CD14-positive monocyte (primary cell): ENCODE measurements around the gene GOLM1. TPM values are rescaled to one million over a fixed set of nuclear protein-coding genes. Genes with fewer than 3 reads are reported as not detected.
A peak's percentile ranks its signal among the peaks of the same experiment; 100 is the strongest.

Experiments used
- DNase-seq, 3 donors: peaks; one replicate each; pipeline ENCODE4 v3.0.0-alpha.2; 2011 to 2022
- H2AFZ ChIP-seq: 2 replicates; pipeline ENCODE4 v1.6.0; 2012; ENCODE audit warnings: mild to moderate bottlenecking, low read depth, low read length, inconsistent platforms; ENCODE audit not compliant: insufficient read depth, poor library complexity, severe bottlenecking
- H3K27ac ChIP-seq, 2 donors: 1 replicate in 1 of 2; 2 replicates in 1 of 2; pipeline ENCODE4 v1.5.1; 2012 to 2013; ENCODE audit warnings: low read length in 2 of 2, control low read depth in 1 of 2, inconsistent platforms in 1 of 2, low read depth in 1 of 2, mild to moderate bottlenecking in 1 of 2
- H3K27me3 ChIP-seq, 2 donors: one replicate each; pipeline versions ENCODE4 v1.6.0 to v1.6.1; 2011 to 2013; ENCODE audit warnings: low read length in 2 of 2; ENCODE audit not compliant: control insufficient read depth in 2 of 2, insufficient read depth in 2 of 2
- H3K36me3 ChIP-seq, 2 donors: replicated peaks in 1 of 2; 1 replicate in 1 of 2; 2 replicates in 1 of 2; pipeline versions ENCODE4 v1.5.1 to v1.6.1; 2012 to 2013; ENCODE audit warnings: low read length in 2 of 2, control low read depth in 1 of 2, inconsistent platforms in 1 of 2, mild to moderate bottlenecking in 1 of 2; ENCODE audit not compliant: insufficient read depth in 2 of 2, control insufficient read depth in 1 of 2
- H3K4me1 ChIP-seq, 2 donors: 1 replicate in 1 of 2; 2 replicates in 1 of 2; pipeline versions ENCODE4 v1.5.1 to v1.6.1; 2012 to 2013; ENCODE audit warnings: low read length in 2 of 2, control low read depth in 1 of 2, inconsistent platforms in 1 of 2, mild to moderate bottlenecking in 1 of 2, moderate library complexity in 1 of 2; ENCODE audit not compliant: insufficient read depth in 2 of 2, control insufficient read depth in 1 of 2
- H3K4me2 ChIP-seq: replicated peaks from 2 replicates; pipeline ENCODE3; 2012; ENCODE audit warnings: low read length, moderate library complexity, mild to moderate bottlenecking; ENCODE audit not compliant: poor library complexity, severe bottlenecking; ENCODE audit errors: extremely low read depth
- H3K4me3 ChIP-seq, 3 experiments: fragments of 200-600 bp in 1 of 3; sonication (generic) in 1 of 3; replicated peaks in 1 of 3; 1 replicate in 2 of 3; 2 replicates in 1 of 3; pipeline ENCODE4 v1.5.1; 2011 to 2013; ENCODE audit warnings: low read length in 3 of 3, mild to moderate bottlenecking in 3 of 3, control low read depth in 2 of 3, low read depth in 2 of 3, inconsistent platforms in 1 of 3, moderate library complexity in 1 of 3
- H3K79me2 ChIP-seq: 2 replicates; pipeline ENCODE4 v1.6.0; 2012; ENCODE audit warnings: mild to moderate bottlenecking, control low read depth, inconsistent platforms, low read length, moderate library complexity; ENCODE audit not compliant: insufficient read depth
- H3K9ac ChIP-seq: 2 replicates; pipeline ENCODE4 v1.6.0; 2017; ENCODE audit warnings: low read length, mild to moderate bottlenecking; ENCODE audit not compliant: insufficient read depth, poor library complexity, severe bottlenecking
- H3K9me3 ChIP-seq, 2 donors: replicated peaks in 1 of 2; 1 replicate in 1 of 2; 2 replicates in 1 of 2; pipeline versions ENCODE4 v1.5.1 to v1.6.1; 2012 to 2013; ENCODE audit warnings: low read length in 2 of 2, control low read depth in 1 of 2; ENCODE audit not compliant: control insufficient read depth in 1 of 2, insufficient read depth in 1 of 2
- H4K20me1 ChIP-seq: 2 replicates; pipeline ENCODE4 v1.6.0; 2012; ENCODE audit warnings: mild to moderate bottlenecking, low read length, control low read depth, moderate library complexity; ENCODE audit not compliant: insufficient read depth
- H3K27ac Mint-ChIP-seq, 7 donors: one replicate each; pipeline ENCODE4 v1.8.0; 2020; ENCODE audit warnings: mild to moderate bottlenecking in 7 of 7, mixed read lengths in 7 of 7, moderate library complexity in 6 of 7, inconsistent platforms in 2 of 7
- H3K27me3 Mint-ChIP-seq, 3 donors: one replicate each; pipeline ENCODE4 v1.8.0; 2021 to 2022; ENCODE audit warnings: low read depth in 3 of 3, mild to moderate bottlenecking in 3 of 3, mixed read lengths in 3 of 3, moderate library complexity in 3 of 3, inconsistent platforms in 1 of 3
- H3K36me3 Mint-ChIP-seq, 2 donors: one replicate each; pipeline ENCODE4 v1.8.0; 2020; ENCODE audit warnings: mixed read lengths in 2 of 2, inconsistent platforms in 1 of 2, mild to moderate bottlenecking in 1 of 2
- H3K4me1 Mint-ChIP-seq: one replicate; pipeline ENCODE4 v1.8.0; 2020; ENCODE audit warnings: mild to moderate bottlenecking, mixed read lengths
- H3K4me3 Mint-ChIP-seq, 2 donors: one replicate each; pipeline ENCODE4 v1.8.0; 2020; ENCODE audit warnings: mild to moderate bottlenecking in 2 of 2, mixed read lengths in 2 of 2, moderate library complexity in 1 of 2
- H3K9me3 Mint-ChIP-seq, 7 donors: one replicate each; pipeline ENCODE4 v1.8.0; 2020 to 2022; ENCODE audit warnings: mixed read lengths in 7 of 7, mild to moderate bottlenecking in 6 of 7, moderate library complexity in 6 of 7, inconsistent platforms in 2 of 7
- WGBS: methylation state at CpG from one replicate; pipeline ENCODE4 v1.1.5; 2013; ENCODE audit warnings: missing lambda C conversion rate; ENCODE audit not compliant: insufficient coverage; 5-methylcytosine and 5-hydroxymethylcytosine counted together
- intact Hi-C, 2 donors: fragments of 100-400 bp; cut with micrococcal nuclease; formaldehyde crosslinking; loops; one replicate each; pipeline versions ENCODE4 v1.15.0 to v1.15.1; 2023
- polyA plus RNA-seq, 3 donors: library from polyadenylated mRNA; depleted of rRNA in 1 of 3; unstranded in 2 of 3; stranded (reverse) in 1 of 3; fragments of 300-500 nt in 2 of 3; fragments of >200 nt in 1 of 3; fragmentation: Illumina TruSeq in 2 of 3; gene quantifications; 1 replicate in 2 of 3; 2 replicates in 1 of 3; pipeline ENCODE4 v1.2.3, GENCODE V29; 2012 to 2021
- TF ChIP-seq, protein P1 (sequence below): fragments of 200-600 bp; IDR thresholded peaks from one replicate; pipeline ENCODE4 v1.8.0; 2022; ENCODE audit warnings: antibody characterized with exemption, mild to moderate bottlenecking

The GOLM1 gene
- polyA plus RNA-seq, 3 donors = 10.4 to 27.5 (median 12.9) TPM

DNA sequence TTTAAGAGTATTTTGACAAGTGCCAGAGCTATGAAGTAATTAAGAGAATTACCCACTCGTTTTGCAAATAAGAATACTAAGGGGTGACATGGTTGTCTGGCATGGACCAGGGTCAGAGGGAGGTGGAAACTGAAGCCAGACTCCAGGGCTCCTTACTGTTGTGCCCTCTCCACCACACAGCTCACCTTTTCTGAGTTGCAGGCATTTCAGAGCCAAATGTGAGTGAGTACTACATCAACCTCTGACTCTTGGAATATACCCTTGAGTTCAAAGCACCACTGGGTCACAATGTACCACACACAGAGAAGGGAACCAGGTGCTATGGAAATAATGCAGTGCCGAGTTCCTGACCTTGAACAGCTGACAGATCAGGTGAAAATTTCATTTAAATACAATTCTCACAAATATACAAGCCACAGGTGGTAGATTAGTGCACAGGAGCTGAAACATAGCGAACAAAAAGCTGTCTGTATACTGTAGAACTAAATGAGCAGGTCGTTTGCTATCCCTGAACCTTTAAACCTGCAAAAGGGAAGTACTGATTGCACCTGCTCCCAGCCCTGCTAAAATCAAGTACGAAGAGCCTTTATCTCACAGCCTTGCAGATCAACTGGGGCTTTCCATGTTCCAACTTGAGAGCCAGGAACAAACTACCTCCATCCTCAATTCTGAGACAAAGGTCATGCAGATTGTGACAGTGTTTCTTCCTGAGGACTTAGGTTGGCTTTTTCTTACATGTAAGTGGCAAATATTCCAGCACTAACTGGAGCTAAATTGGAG lies 57.0 kb downstream of the GOLM1 start:
- peaks cover 16 to 18% of the 10 kb centered on the region in 2 donors for H3K36me3 Mint-ChIP-seq
- no peaks in the 10 kb centered on the region for H3K9me3 Mint-ChIP-seq
- Histone ChIP-seq H3K9ac (no peak overlapping the region), H3K4me1 (no peaks in the 10 kb centered on the region), H3K36me3 (no peaks in the 10 kb centered on the region), H3K79me2 (no peaks in the 10 kb centered on the region), H3K4me3 (no peak overlapping the region), H3K9me3 (no peaks in the 10 kb centered on the region), H4K20me1 (no peaks in the 10 kb centered on the region), H2AFZ (no peak overlapping the region), H3K27me3 (no peaks in the 10 kb centered on the region), H3K27ac (no peak overlapping the region), H3K4me2 (no peak overlapping the region)
- DNase-seq = no peak
- WGBS = 67% methylated on average over 3 of the region's 5 CpGs
- intact Hi-C loops = no loop called here
- peaks cover 0 to 6% (median 2%) of the 10 kb centered on the region in 3 donors for H3K27me3 Mint-ChIP-seq
- TF ChIP-seq, protein P1, sequence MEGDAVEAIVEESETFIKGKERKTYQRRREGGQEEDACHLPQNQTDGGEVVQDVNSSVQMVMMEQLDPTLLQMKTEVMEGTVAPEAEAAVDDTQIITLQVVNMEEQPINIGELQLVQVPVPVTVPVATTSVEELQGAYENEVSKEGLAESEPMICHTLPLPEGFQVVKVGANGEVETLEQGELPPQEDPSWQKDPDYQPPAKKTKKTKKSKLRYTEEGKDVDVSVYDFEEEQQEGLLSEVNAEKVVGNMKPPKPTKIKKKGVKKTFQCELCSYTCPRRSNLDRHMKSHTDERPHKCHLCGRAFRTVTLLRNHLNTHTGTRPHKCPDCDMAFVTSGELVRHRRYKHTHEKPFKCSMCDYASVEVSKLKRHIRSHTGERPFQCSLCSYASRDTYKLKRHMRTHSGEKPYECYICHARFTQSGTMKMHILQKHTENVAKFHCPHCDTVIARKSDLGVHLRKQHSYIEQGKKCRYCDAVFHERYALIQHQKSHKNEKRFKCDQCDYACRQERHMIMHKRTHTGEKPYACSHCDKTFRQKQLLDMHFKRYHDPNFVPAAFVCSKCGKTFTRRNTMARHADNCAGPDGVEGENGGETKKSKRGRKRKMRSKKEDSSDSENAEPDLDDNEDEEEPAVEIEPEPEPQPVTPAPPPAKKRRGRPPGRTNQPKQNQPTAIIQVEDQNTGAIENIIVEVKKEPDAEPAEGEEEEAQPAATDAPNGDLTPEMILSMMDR = no peak
- H3K4me3 Mint-ChIP-seq = no peak overlapping the region
- no peaks in the 10 kb centered on the region for H3K4me1 Mint-ChIP-seq
- H3K27ac Mint-ChIP-seq = no peak overlapping the region

DNA sequence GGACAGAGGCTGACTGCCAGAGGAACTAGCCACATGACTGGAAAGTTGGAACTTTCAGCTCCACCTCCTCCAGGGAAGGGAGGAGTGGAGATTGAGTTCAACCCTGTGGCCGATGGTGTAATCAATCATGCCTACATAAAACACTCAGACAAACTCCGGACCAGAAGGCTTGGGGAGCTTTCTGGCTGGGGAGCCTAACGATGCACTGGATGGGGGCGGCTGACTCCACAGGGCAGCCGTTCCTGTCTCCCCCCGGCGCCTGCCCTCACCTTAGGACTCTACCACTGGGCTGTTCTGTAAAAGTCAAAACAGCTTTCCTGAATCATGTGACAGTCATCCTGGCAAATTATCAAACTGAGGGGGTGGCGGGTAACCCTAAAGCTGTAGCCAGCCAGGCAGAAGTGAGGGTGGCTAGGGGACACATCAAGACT lies 58.0 kb downstream of the GOLM1 start:
- no peaks in the 10 kb centered on the region for H3K79me2 ChIP-seq
- H3K36me3 ChIP-seq = no peaks in the 10 kb centered on the region
- H3K4me1 ChIP-seq = no peaks in the 10 kb centered on the region
- H3K4me2 ChIP-seq = no peak overlapping the region
- peaks cover 0 to 6% (median 2%) of the 10 kb centered on the region in 3 donors for H3K27me3 Mint-ChIP-seq
- H3K9me3 Mint-ChIP-seq = no peaks in the 10 kb centered on the region
- WGBS = 88% methylated on average over 6 of the region's 8 CpGs
- no peaks in the 10 kb centered on the region for H4K20me1 ChIP-seq
- H3K27ac ChIP-seq = no peak overlapping the region
- H3K27me3 ChIP-seq = no peaks in the 10 kb centered on the region
- no peak for DNase-seq
- TF ChIP-seq, protein P1 = no peak
- H3K4me1 Mint-ChIP-seq = no peaks in the 10 kb centered on the region
- no peak overlapping the region for H3K9ac ChIP-seq
- H3K4me3 Mint-ChIP-seq = no peak overlapping the region
- peaks cover 22 to 25% of the 10 kb centered on the region in 2 donors for H3K36me3 Mint-ChIP-seq
- H3K4me3 ChIP-seq = no peak overlapping the region
- H3K9me3 ChIP-seq = no peaks in the 10 kb centered on the region
- H2AFZ ChIP-seq = no peak overlapping the region
- H3K27ac Mint-ChIP-seq = peak overlapping the region in 1 of 7 donors; percentile 78
- intact Hi-C loops = no loop called here
